NB4 (cell line): ENCODE measurements around the gene ZNF569.

Source experiments
- CTCF ChIP-seq: IDR thresholded peaks from one replicate; pipeline ENCODE4 v1.5.1; 2012; ENCODE audit warnings: low read depth, low read length
- MAX ChIP-seq: IDR thresholded peaks from 2 replicates; pipeline ENCODE4 v1.6.1; 2011; ENCODE audit warnings: low read depth, low read length
- MYC ChIP-seq: IDR thresholded peaks from 2 replicates; pipeline ENCODE4 v1.6.1; 2011; ENCODE audit warnings: low read depth, low read length
- POLR2A ChIP-seq: IDR thresholded peaks from 2 replicates; pipeline ENCODE4 v1.6.1; 2011; ENCODE audit warnings: mild to moderate bottlenecking; ENCODE audit not compliant: insufficient read length; ENCODE audit errors: extremely low read depth

- TF ChIP-seq POLR2A (no peak), CTCF (no peak), MYC (no peak), MAX (no peak)
Observed at GRCh38 chr19:37413313-37414084, 53.7 kb downstream of the ZNF569 start.
